Measurements from ENCODE around the gene NSD2.

DNA sequence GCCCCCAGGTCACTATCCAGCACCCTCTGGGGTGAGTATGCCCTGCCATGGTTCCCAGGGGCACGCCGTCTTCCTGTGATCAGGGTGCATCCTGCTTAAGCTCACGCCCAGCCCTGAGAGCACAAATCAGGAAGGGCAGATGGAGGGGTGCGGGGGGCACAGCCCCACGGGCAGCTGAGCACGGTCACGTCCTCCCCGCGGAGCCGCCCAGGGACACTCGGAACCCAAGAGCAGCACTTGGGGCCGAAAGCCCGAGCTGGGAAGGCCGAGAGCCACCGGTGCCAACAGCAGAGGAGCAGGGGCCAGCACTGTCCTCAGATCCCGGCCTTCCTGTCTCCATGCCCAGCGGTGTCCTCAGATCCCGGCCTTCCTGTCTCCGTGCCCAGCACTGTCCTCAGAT is 116.1 kb downstream of the NSD2 start:
- no peak for TF ChIP-seq POLR2AphosphoS5 (IDR thresholded peaks at IDR 0.05; ENCODE audit: low read depth, low read length)
- TF ChIP-seq, protein P1, sequence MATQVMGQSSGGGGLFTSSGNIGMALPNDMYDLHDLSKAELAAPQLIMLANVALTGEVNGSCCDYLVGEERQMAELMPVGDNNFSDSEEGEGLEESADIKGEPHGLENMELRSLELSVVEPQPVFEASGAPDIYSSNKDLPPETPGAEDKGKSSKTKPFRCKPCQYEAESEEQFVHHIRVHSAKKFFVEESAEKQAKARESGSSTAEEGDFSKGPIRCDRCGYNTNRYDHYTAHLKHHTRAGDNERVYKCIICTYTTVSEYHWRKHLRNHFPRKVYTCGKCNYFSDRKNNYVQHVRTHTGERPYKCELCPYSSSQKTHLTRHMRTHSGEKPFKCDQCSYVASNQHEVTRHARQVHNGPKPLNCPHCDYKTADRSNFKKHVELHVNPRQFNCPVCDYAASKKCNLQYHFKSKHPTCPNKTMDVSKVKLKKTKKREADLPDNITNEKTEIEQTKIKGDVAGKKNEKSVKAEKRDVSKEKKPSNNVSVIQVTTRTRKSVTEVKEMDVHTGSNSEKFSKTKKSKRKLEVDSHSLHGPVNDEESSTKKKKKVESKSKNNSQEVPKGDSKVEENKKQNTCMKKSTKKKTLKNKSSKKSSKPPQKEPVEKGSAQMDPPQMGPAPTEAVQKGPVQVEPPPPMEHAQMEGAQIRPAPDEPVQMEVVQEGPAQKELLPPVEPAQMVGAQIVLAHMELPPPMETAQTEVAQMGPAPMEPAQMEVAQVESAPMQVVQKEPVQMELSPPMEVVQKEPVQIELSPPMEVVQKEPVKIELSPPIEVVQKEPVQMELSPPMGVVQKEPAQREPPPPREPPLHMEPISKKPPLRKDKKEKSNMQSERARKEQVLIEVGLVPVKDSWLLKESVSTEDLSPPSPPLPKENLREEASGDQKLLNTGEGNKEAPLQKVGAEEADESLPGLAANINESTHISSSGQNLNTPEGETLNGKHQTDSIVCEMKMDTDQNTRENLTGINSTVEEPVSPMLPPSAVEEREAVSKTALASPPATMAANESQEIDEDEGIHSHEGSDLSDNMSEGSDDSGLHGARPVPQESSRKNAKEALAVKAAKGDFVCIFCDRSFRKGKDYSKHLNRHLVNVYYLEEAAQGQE (IDR thresholded peaks at IDR 0.05; ENCODE audit: insufficient read depth in 1 of 2, low read depth in 2 of 2, low read length in 2 of 2), result no peak
- no peak for TF ChIP-seq SIN3A (IDR thresholded peaks at IDR 0.05; ENCODE audit: borderline replicate concordance, insufficient read depth, low read length)
- TF ChIP-seq TAF1 (IDR thresholded peaks at IDR 0.05; ENCODE audit: borderline replicate concordance, insufficient read depth, low read length), result no peak

All from PFSK-1 (cell line).